Measurements from ENCODE around the gene SHROOM3.
A peak's percentile ranks its signal among the peaks of the same experiment; 100 is the strongest.
"Not testable (repeated sequence)": the region's sequence is repeated elsewhere in the genome, so short reads cannot be mapped to it uniquely, and the experiment has no call there.

SHROOM3 gene

GRCh38 chr4:76447393-76447851 is 12.4 kb downstream of the SHROOM3 start:
- FAIRE-seq = no peak

- no peak for FAIRE-seq
Measured at GRCh38 chr4:76448211-76448610, 13.2 kb downstream of the SHROOM3 start.

GRCh38 chr4:76449362-76449767 is 14.3 kb downstream of the SHROOM3 start:
- FAIRE-seq = no peak

GRCh38 chr4:76449833-76450232 is 14.8 kb downstream of the SHROOM3 start:
- no peak for FAIRE-seq

GRCh38 chr4:76453232-76453631 is 18.2 kb downstream of the SHROOM3 start:
- FAIRE-seq = no peak

GRCh38 chr4:76454073-76454472 is 19.0 kb downstream of the SHROOM3 start:
- FAIRE-seq = not testable (repeated sequence)

GRCh38 chr4:76457885-76458284 is 22.9 kb downstream of the SHROOM3 start:
- no peak for FAIRE-seq

- no peak for FAIRE-seq
Measured at GRCh38 chr4:76458297-76458696, 23.3 kb downstream of the SHROOM3 start.

- no peak for FAIRE-seq
Measured at GRCh38 chr4:76458825-76459224, 23.8 kb downstream of the SHROOM3 start.

- FAIRE-seq = peak; percentile 99
Measured at GRCh38 chr4:76459291-76459723, 24.3 kb downstream of the SHROOM3 start.

GRCh38 chr4:76463568-76463967 is 28.5 kb downstream of the SHROOM3 start:
- no peak for FAIRE-seq

- peak; percentile 33 for FAIRE-seq
Measured at GRCh38 chr4:76470064-76470463, 35.0 kb downstream of the SHROOM3 start.

GRCh38 chr4:76470532-76470931 is 35.5 kb downstream of the SHROOM3 start:
- no peak for FAIRE-seq

GRCh38 chr4:76476571-76476970 is 41.5 kb downstream of the SHROOM3 start:
- no peak for FAIRE-seq

- FAIRE-seq = no peak
Measured at GRCh38 chr4:76484654-76485053, 49.6 kb downstream of the SHROOM3 start.

GRCh38 chr4:76485450-76485849 is 50.4 kb downstream of the SHROOM3 start:
- no peak for FAIRE-seq

GRCh38 chr4:76486588-76487276 is 51.7 kb downstream of the SHROOM3 start:
- FAIRE-seq = no peak

GRCh38 chr4:76487621-76488020 is 52.6 kb downstream of the SHROOM3 start:
- FAIRE-seq = peak; percentile 33

- FAIRE-seq = no peak
Measured at GRCh38 chr4:76488455-76488854, 53.4 kb downstream of the SHROOM3 start.

- FAIRE-seq = no peak
Measured at GRCh38 chr4:76488888-76489685, 54.1 kb downstream of the SHROOM3 start.

GRCh38 chr4:76489686-76490161 is 54.7 kb downstream of the SHROOM3 start:
- FAIRE-seq = no peak

- FAIRE-seq = no peak
Measured at GRCh38 chr4:76492055-76492454, 57.0 kb downstream of the SHROOM3 start.

GRCh38 chr4:76494243-76494642 is 59.2 kb downstream of the SHROOM3 start:
- no peak for FAIRE-seq

All from G401.6 (cell line).